ENCODE data around the gene SRGAP1.
A peak's percentile ranks its signal among the peaks of the same experiment; 100 is the strongest.

- TF ChIP-seq IRF9 (CRISPR knock-in tag; IDR thresholded peaks at IDR 0.05; ENCODE audit: borderline replicate concordance): no peak
- TF ChIP-seq CTCF (CRISPR knock-in tag; IDR thresholded peaks at IDR 0.05): no peak
- no peak for TF ChIP-seq KLF16 (CRISPR knock-in tag; IDR thresholded peaks at IDR 0.05)
- TF ChIP-seq NFKB2 (CRISPR knock-in tag; IDR thresholded peaks at IDR 0.05; ENCODE audit: borderline replicate concordance): no peak
- no peak for TF ChIP-seq ZKSCAN1 (IDR thresholded peaks at IDR 0.05; ENCODE audit: low read length)
- TF ChIP-seq, protein P1, sequence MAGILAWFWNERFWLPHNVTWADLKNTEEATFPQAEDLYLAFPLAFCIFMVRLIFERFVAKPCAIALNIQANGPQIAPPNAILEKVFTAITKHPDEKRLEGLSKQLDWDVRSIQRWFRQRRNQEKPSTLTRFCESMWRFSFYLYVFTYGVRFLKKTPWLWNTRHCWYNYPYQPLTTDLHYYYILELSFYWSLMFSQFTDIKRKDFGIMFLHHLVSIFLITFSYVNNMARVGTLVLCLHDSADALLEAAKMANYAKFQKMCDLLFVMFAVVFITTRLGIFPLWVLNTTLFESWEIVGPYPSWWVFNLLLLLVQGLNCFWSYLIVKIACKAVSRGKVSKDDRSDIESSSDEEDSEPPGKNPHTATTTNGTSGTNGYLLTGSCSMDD (CRISPR knock-in tag; IDR thresholded peaks at IDR 0.05): no peak
- peak; percentile 48; the same call in 1 of the 2 replicates for TF ChIP-seq NFE2L2 (IDR thresholded peaks at IDR 0.05; ENCODE audit: low read length)
- no peak for TF ChIP-seq SMC3 (IDR thresholded peaks at IDR 0.05; ENCODE audit: low read length)
- TF ChIP-seq GTF2F1 (IDR thresholded peaks at IDR 0.05; ENCODE audit: low read length): no peak
- no peak for TF ChIP-seq FOXP1 (IDR thresholded peaks at IDR 0.05)
- TF ChIP-seq FOXP1 (CRISPR knock-in tag; IDR thresholded peaks at IDR 0.05): no peak
- TF ChIP-seq RFX5 (IDR thresholded peaks at IDR 0.05; ENCODE audit: low read depth, low read length): no peak
- TF ChIP-seq ZNF350 (CRISPR knock-in tag; IDR thresholded peaks at IDR 0.05; ENCODE audit: borderline replicate concordance, low read depth): no peak
- no peak for TF ChIP-seq ZSCAN21 (CRISPR knock-in tag; IDR thresholded peaks at IDR 0.05; ENCODE audit: borderline replicate concordance)
Observed at GRCh38 chr12:64061868-64062375, 217.4 kb downstream of the SRGAP1 start.
